HepG2 (cell line): ENCODE measurements around the gene NSD1. TPM values are rescaled to one million over a fixed set of nuclear protein-coding genes. Genes with fewer than 3 reads are reported as not detected.

Experiments
- ATAC-seq: fragments of 200-7000 bp; cut with Tn5 transposase; 3 replicates; pipeline ENCODE4 v1.9.1; 2020; ENCODE audit warnings: mild to moderate bottlenecking, moderate library complexity
- BruUV-seq: library from RNA; stranded (reverse); fragments of 400-500 nt; replicated peaks from 2 replicates; lab custom pipeline; 2021; lab: Mats Ljungman, UMichigan
- CTCF ChIA-PET: fragments of 300-600 bp; formaldehyde crosslinking; extraction: SDS; loops from one replicate; lab custom pipeline; 2021; ENCODE audit warnings: low total read pairs, inconsistent platforms, low intra/inter-chr PET ratio; lab: Yijun Ruan, JAX
- POLR2A ChIA-PET: fragments of 350-600 bp; sonication (Branson Sonifier 250); formaldehyde crosslinking; loops from one replicate; lab custom pipeline; 2020; ENCODE audit warnings: antibody characterized with exemption, inconsistent platforms; lab: Yijun Ruan, JAX
- DNase-seq: peaks from one replicate; pipeline ENCODE4 v3.0.0-alpha.2; 2015; ENCODE audit warnings: low spot score
- FAIRE-seq: peaks from 3 replicates; lab custom pipeline; 2011; peaks lifted over from hg19 to GRCh38; lab: Jason Lieb, UNC
- H2AFZ ChIP-seq: one replicate; pipeline ENCODE4 v1.6.1; 2011; ENCODE audit warnings: low read length, inconsistent platforms
- H3K27ac ChIP-seq: fragments of 300-600 bp; 3 replicates; pipeline ENCODE4 v1.8.0; 2011; ENCODE audit warnings: mixed run types, mild to moderate bottlenecking, mixed read lengths, low read length, inconsistent platforms; ENCODE audit not compliant: insufficient read depth; ENCODE audit errors: extremely low read length
- H3K27me3 ChIP-seq, 2 experiments: fragments of 200-600 bp in 1 of 2; 2 replicates in 1 of 2; 3 replicates in 1 of 2; pipeline versions ENCODE4 v1.6.0 to v1.8.0; 2011; ENCODE audit warnings: low read length in 2 of 2, mild to moderate bottlenecking in 2 of 2, moderate library complexity in 2 of 2, inconsistent platforms in 1 of 2; ENCODE audit not compliant: insufficient read depth in 2 of 2, control insufficient read depth in 1 of 2
- H3K36me3 ChIP-seq, 2 experiments: fragments of 200-600 bp in 1 of 2; replicated peaks in 1 of 2; 2 replicates in 1 of 2; 3 replicates in 1 of 2; pipeline versions ENCODE4 v1.5.1 to v1.8.0; 2011; ENCODE audit warnings: low read length in 2 of 2, inconsistent platforms in 1 of 2; ENCODE audit not compliant: insufficient read depth in 2 of 2, control insufficient read depth in 1 of 2
- H3K4me1 ChIP-seq: 2 replicates; pipeline ENCODE4 v1.5.1; 2012; ENCODE audit warnings: low read length, inconsistent platforms; ENCODE audit not compliant: insufficient read depth
- H3K4me2 ChIP-seq: 2 replicates; pipeline ENCODE4 v1.6.0; 2011; ENCODE audit warnings: low read depth, low read length, inconsistent platforms
- H3K4me3 ChIP-seq, 3 experiments: fragments of 200-600 bp in 1 of 3; sonication (generic), shearing (Covaris generic) in 1 of 3; replicated peaks in 1 of 3; 2 replicates each; pipeline ENCODE4 v1.5.1; 2011 to 2016; ENCODE audit warnings: low read length in 3 of 3, inconsistent platforms in 2 of 3, low read depth in 2 of 3, mild to moderate bottlenecking in 2 of 3, control low read depth in 1 of 3, mixed read lengths in 1 of 3; ENCODE audit not compliant: insufficient read depth in 1 of 3
- H3K79me2 ChIP-seq: one replicate; pipeline ENCODE4 v1.6.1; 2011; ENCODE audit warnings: low read length, inconsistent platforms; ENCODE audit not compliant: insufficient read depth
- H3K9ac ChIP-seq: 2 replicates; pipeline ENCODE4 v1.6.0; 2011; ENCODE audit warnings: mild to moderate bottlenecking, low read depth, low read length, inconsistent platforms; ENCODE audit not compliant: insufficient read depth
- H3K9me3 ChIP-seq: 2 replicates; pipeline ENCODE4 v1.5.1; 2012; ENCODE audit warnings: mild to moderate bottlenecking, low read length
- H4K20me1 ChIP-seq: 2 replicates; pipeline ENCODE4 v1.6.0; 2011; ENCODE audit warnings: inconsistent platforms, mild to moderate bottlenecking, low read length, moderate library complexity; ENCODE audit not compliant: insufficient read depth
- CBX5 ChIP-seq: sonication (generic); formaldehyde crosslinking; IDR thresholded peaks from 2 replicates; pipeline ENCODE4 v1.4.0; 2020; ENCODE audit warnings: missing genetic modification reagents, borderline replicate concordance
- CC2D1A ChIP-seq: sonication (generic); formaldehyde crosslinking; IDR thresholded peaks from 2 replicates; pipeline ENCODE4 v1.8.1; 2023; ENCODE audit warnings: mild to moderate bottlenecking, missing genetic modification reagents
- CENPX ChIP-seq: sonication (generic); formaldehyde crosslinking; IDR thresholded peaks from 2 replicates; pipeline ENCODE4 v1.9.0; 2021; ENCODE audit warnings: mild to moderate bottlenecking, missing genetic modification reagents, moderate library complexity
- DMAP1 ChIP-seq: IDR thresholded peaks from 2 replicates; pipeline ENCODE4 v1.6.1; 2016
- FOXA3 ChIP-seq: IDR thresholded peaks from 2 replicates; pipeline ENCODE4 v1.6.1; 2016; ENCODE audit warnings: missing genetic modification reagents, missing compliant biosample characterization
- HOXA3 ChIP-seq: sonication (generic); formaldehyde crosslinking; IDR thresholded peaks from 2 replicates; pipeline ENCODE4 v1.5.0; 2020; ENCODE audit warnings: missing genetic modification reagents
- NFE2 ChIP-seq: sonication (generic); formaldehyde crosslinking; IDR thresholded peaks from 2 replicates; pipeline ENCODE4 v1.4.0; 2020; ENCODE audit warnings: missing genetic modification reagents
- ONECUT2 ChIP-seq: sonication (generic); formaldehyde crosslinking; IDR thresholded peaks from 2 replicates; pipeline ENCODE4 v1.4.0; 2020; ENCODE audit warnings: missing genetic modification reagents
- POLR2AphosphoS5 ChIP-seq: IDR thresholded peaks from 2 replicates; pipeline ENCODE4 v1.6.1; 2012; ENCODE audit warnings: low read depth, low read length
- TBP ChIP-seq: sonication (generic); formaldehyde crosslinking; IDR thresholded peaks from 2 replicates; pipeline ENCODE4 v1.5.0; 2020; ENCODE audit warnings: missing genetic modification reagents
- TCF7L2 ChIP-seq: IDR thresholded peaks from 2 replicates; pipeline ENCODE4 v1.6.1; 2011; ENCODE audit warnings: mild to moderate bottlenecking, low read depth, low read length, moderate library complexity
- ZBTB7A ChIP-seq: sonication (generic); formaldehyde crosslinking; IDR thresholded peaks from 2 replicates; pipeline ENCODE4 v1.8.0; 2022; ENCODE audit warnings: mild to moderate bottlenecking, missing genetic modification reagents
- ZFP37 ChIP-seq: sonication (generic); formaldehyde crosslinking; IDR thresholded peaks from 2 replicates; pipeline ENCODE4 v1.4.0; 2020; ENCODE audit warnings: missing genetic modification reagents, borderline replicate concordance
- ZNF138 ChIP-seq: sonication (generic); formaldehyde crosslinking; IDR thresholded peaks from 2 replicates; pipeline ENCODE4 v1.5.0; 2020; ENCODE audit warnings: mild to moderate bottlenecking, low read depth, missing genetic modification reagents
- ZNF678 ChIP-seq: sonication (generic); formaldehyde crosslinking; IDR thresholded peaks from 2 replicates; pipeline ENCODE4 v1.4.0; 2020; ENCODE audit warnings: mild to moderate bottlenecking, missing genetic modification reagents
- ZNF75D ChIP-seq: sonication (generic); formaldehyde crosslinking; IDR thresholded peaks from 2 replicates; pipeline ENCODE4 v1.8.1; 2023; ENCODE audit warnings: missing genetic modification reagents, mild to moderate bottlenecking, borderline replicate concordance
- ZNF839 ChIP-seq: sonication (generic); formaldehyde crosslinking; IDR thresholded peaks from 2 replicates; pipeline ENCODE4 v1.4.0; 2020; ENCODE audit warnings: missing genetic modification reagents, mild to moderate bottlenecking, borderline replicate concordance
- WGBS: methylation state at CpG from one replicate; pipeline ENCODE4 v1.1.6; 2017; ENCODE audit warnings: low lambda C conversion rate; 5-methylcytosine and 5-hydroxymethylcytosine counted together
- in situ Hi-C: cut with HindIII; loops from 2 replicates; pipeline ENCODE4 v1.10.0; 2017; ENCODE audit warnings: low pct_unique_long_range_greater_than_20kb; ENCODE audit not compliant: extremely low pct_ligation_motif_present
- intact Hi-C: fragments of 100-400 bp; cut with micrococcal nuclease; formaldehyde crosslinking; loops from one replicate; pipeline ENCODE4 v1.10.0; 2022; ENCODE audit not compliant: unreplicated experiment
- polyA plus RNA-seq, 8 experiments: library from polyadenylated mRNA; depleted of rRNA in 3 of 8; stranded (reverse) in 7 of 8; unstranded in 1 of 8; fragments of >200 nt; fragmentation: Illumina TruSeq in 4 of 8; extraction: Trizol in 4 of 8; gene quantifications; 2 replicates each; pipeline versions ENCODE4 v1.2.1 to v1.2.3, GENCODE V29; 2011 to 2016; ENCODE audit warnings: low read depth in 4 of 8, missing spikeins in 1 of 8, mixed read lengths in 1 of 8; ENCODE audit not compliant: insufficient read depth in 1 of 8
- total RNA-seq, 5 experiments: library from RNA; depleted of rRNA; stranded (reverse); fragments of >200 nt; fragmentation: Illumina TruSeq; extraction: Trizol; gene quantifications; 2 replicates each; pipeline ENCODE4 v1.2.3, GENCODE V29; 2016; ENCODE audit warnings: low read depth in 1 of 5
- TF ChIP-seq, protein P1 (sequence below): sonication (generic); IDR thresholded peaks from 2 replicates; pipeline ENCODE4 v1.6.1; 2016; ENCODE audit warnings: low read depth, borderline replicate concordance
- TF ChIP-seq, protein P2 (sequence below): sonication (generic); formaldehyde crosslinking; IDR thresholded peaks from 2 replicates; pipeline ENCODE4 v1.4.0; 2020; ENCODE audit warnings: mild to moderate bottlenecking, missing genetic modification reagents
- TF ChIP-seq, protein P3 (sequence below): IDR thresholded peaks from 2 replicates; pipeline ENCODE4 v1.6.1; 2016; ENCODE audit warnings: missing compliant biosample characterization, missing genetic modification reagents, borderline replicate concordance
- TF ChIP-seq, protein P4 (sequence below): sonication (generic); formaldehyde crosslinking; IDR thresholded peaks from 2 replicates; pipeline ENCODE4 v1.8.1; 2023; ENCODE audit warnings: mild to moderate bottlenecking, missing genetic modification reagents, borderline replicate concordance

NSD1 gene
- total and polyA plus RNA-seq, 2 of the 13 experiments (the other 11 are each of a cell fraction or from before 2014, with no cell fraction given): 0.01 to 0.09 TPM

DNA sequence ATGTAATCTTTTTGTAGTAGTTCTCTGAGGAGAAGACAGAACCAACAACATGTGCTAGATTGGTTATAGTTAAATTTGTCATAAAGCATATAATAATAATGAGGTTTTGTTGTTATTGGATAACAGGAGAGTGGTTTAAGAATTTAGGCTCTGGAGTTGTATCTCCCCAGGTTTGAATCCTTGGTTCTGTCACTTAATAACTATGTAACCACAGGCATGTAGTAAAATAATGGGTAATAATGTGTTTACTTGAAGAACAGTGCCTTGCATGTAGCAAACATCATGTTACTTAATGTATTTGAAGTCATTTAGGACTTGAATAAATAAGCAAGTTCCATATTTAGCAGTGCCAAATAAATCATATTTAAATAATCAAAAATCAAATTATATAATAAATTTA is 55.8 kb downstream of the NSD1 start:
- Histone ChIP-seq H3K9ac (no peak overlapping the region), H3K4me2 (no peak overlapping the region), H3K4me1 (no peaks in the 10 kb centered on the region), H3K4me3 (no peak overlapping the region), H3K27me3 (no peaks in the 10 kb centered on the region), H2AFZ (no peak overlapping the region), H3K79me2 (no peaks in the 10 kb centered on the region), H3K9me3 (no peaks in the 10 kb centered on the region), H3K36me3 (no peaks in the 10 kb centered on the region), H4K20me1 (no peaks in the 10 kb centered on the region), H3K27ac (no peak overlapping the region)
- ChIA-PET POLR2A (no interaction called here), CTCF (no interaction called here)
- FAIRE-seq: no peak
- no peak for DNase-seq
- in situ Hi-C loops (no loop called here), intact Hi-C loops (no loop called here)
- TF ChIP-seq, protein P1, sequence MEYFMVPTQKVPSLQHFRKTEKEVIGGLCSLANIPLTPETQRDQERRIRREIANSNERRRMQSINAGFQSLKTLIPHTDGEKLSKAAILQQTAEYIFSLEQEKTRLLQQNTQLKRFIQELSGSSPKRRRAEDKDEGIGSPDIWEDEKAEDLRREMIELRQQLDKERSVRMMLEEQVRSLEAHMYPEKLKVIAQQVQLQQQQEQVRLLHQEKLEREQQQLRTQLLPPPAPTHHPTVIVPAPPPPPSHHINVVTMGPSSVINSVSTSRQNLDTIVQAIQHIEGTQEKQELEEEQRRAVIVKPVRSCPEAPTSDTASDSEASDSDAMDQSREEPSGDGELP: no peak
- TF ChIP-seq, protein P2, sequence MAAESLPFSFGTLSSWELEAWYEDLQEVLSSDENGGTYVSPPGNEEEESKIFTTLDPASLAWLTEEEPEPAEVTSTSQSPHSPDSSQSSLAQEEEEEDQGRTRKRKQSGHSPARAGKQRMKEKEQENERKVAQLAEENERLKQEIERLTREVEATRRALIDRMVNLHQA (CRISPR knock-in tag): no peak
- no peak for TF ChIP-seq POLR2AphosphoS5
- TF ChIP-seq ZFP37: no peak
- no peak for TF ChIP-seq NFE2 (CRISPR knock-in tag)
- BruUV-seq: no TSS peak
- no peak for ATAC-seq

DNA sequence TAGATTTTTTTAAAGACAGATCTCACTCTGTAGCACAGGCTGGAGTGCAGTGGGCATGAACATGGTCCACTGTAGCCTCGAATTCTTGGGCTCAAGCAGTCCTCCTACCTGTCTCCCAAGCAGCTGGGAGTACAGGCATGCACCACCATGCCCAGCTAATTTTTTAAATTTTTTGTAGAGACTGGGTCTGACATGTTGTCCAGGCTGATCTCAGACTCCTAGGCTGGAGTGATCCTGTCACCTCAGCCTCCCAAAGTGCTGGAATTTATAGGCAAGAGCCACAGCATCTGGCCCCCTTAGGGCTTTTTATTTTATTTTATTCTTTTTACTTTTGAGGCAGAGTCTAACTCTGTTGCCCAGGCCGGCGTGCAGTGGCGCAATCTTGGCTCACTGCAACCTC is 56.4 kb downstream of the NSD1 start:
- CTCF ChIA-PET: no interaction called here
- TF ChIP-seq ONECUT2 (CRISPR knock-in tag) (no peak), CBX5 (CRISPR knock-in tag) (no peak), FOXA3 (CRISPR knock-in tag) (no peak), CENPX (CRISPR knock-in tag) (no peak), HOXA3 (CRISPR knock-in tag) (no peak), ZNF75D (CRISPR knock-in tag) (no peak), TBP (CRISPR knock-in tag) (no peak), CC2D1A (no peak), DMAP1 (no peak), ZNF138 (CRISPR knock-in tag) (no peak), ZNF839 (CRISPR knock-in tag) (no peak), TCF7L2 (no peak), ZNF678 (no peak), ZBTB7A (CRISPR knock-in tag) (no peak)
- TF ChIP-seq, protein P3, sequence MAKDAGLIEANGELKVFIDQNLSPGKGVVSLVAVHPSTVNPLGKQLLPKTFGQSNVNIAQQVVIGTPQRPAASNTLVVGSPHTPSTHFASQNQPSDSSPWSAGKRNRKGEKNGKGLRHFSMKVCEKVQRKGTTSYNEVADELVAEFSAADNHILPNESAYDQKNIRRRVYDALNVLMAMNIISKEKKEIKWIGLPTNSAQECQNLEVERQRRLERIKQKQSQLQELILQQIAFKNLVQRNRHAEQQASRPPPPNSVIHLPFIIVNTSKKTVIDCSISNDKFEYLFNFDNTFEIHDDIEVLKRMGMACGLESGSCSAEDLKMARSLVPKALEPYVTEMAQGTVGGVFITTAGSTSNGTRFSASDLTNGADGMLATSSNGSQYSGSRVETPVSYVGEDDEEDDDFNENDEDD: no peak
- TF ChIP-seq, protein P4, sequence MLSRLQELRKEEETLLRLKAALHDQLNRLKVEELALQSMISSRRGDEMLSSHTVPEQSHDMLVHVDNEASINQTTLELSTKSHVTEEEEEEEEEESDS: no peak

More for the DNA sequence above, 56.4 kb downstream of the NSD1 start:
- H3K27me3 ChIP-seq: no peaks in the 10 kb centered on the region
- in situ Hi-C loops (no loop called here), intact Hi-C loops (no loop called here)
- H3K4me3 ChIP-seq: no peak overlapping the region
- 22% methylated on average over 4 of the region's 4 CpGs for WGBS
- no peaks in the 10 kb centered on the region for H3K4me1 ChIP-seq
- H3K36me3 ChIP-seq: no peaks in the 10 kb centered on the region
- H3K79me2 ChIP-seq: no peaks in the 10 kb centered on the region
- no peak overlapping the region for H3K9ac ChIP-seq
- DNase-seq (no peak), ATAC-seq (no peak), FAIRE-seq (no peak)
- H4K20me1 ChIP-seq: no peaks in the 10 kb centered on the region
- H3K4me2 ChIP-seq: no peak overlapping the region
- H3K9me3 ChIP-seq: no peaks in the 10 kb centered on the region
- no peak overlapping the region for H2AFZ ChIP-seq
- no peak overlapping the region for H3K27ac ChIP-seq
- BruUV-seq: no TSS peak
- POLR2A ChIA-PET: no interaction called here
